ENCODE results near the gene CD28.

DNA sequence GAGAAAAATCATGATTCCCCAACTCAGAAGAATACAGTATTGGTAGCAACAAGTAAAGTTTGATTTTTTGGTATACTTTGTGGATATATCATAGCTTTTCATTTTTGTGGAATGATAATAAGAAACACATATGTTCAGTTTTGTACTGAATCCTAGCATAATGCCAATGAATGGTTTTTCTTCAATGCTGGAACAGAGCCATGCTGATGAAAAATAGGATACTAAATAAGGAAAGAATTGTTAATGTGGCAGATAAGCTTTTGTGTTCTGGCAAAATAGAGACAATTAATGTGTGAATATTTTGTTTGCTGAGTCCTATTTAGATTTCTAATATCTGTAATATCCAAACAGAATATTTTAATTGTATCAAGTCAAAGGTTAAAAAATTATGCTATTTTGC lies 21.9 kb downstream of the CD28 start:
- TF ChIP-seq, protein P1, sequence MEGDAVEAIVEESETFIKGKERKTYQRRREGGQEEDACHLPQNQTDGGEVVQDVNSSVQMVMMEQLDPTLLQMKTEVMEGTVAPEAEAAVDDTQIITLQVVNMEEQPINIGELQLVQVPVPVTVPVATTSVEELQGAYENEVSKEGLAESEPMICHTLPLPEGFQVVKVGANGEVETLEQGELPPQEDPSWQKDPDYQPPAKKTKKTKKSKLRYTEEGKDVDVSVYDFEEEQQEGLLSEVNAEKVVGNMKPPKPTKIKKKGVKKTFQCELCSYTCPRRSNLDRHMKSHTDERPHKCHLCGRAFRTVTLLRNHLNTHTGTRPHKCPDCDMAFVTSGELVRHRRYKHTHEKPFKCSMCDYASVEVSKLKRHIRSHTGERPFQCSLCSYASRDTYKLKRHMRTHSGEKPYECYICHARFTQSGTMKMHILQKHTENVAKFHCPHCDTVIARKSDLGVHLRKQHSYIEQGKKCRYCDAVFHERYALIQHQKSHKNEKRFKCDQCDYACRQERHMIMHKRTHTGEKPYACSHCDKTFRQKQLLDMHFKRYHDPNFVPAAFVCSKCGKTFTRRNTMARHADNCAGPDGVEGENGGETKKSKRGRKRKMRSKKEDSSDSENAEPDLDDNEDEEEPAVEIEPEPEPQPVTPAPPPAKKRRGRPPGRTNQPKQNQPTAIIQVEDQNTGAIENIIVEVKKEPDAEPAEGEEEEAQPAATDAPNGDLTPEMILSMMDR (IDR thresholded peaks at IDR 0.05): no peak
- no peak for TF ChIP-seq ZFX (IDR thresholded peaks at IDR 0.05; ENCODE audit: borderline replicate concordance)

All from 22Rv1 (cell line).